Measurements from ENCODE around the gene MTAP. TPM values are rescaled to one million over a fixed set of nuclear protein-coding genes. Genes with fewer than 3 reads are reported as not detected.

Gene MTAP
- total and polyA plus RNA-seq, 2 experiments from 2014 or later, result 21.5 to 23.0 TPM

DNA sequence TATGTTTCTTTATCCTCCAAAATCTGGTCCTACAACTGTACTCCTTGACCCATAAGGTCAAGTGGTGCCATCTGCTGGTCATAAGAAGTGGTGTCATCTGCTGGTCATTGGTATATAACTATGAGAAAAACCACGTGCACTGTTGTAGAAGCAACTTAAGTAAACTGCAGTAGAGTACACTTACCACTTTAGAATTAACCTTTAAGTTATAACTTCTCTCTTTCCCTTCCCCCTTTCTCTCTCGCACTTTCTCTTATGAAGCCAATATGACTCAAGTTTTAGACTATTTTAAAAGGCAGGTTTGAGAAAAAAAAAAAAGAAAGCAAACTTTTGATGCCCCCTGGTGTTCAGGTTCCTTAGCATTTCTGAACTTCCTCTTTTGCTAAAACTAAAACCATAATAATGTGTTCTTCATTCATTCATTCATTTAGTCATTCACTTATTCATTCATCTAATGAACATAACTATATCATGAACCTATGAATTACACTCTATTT lies 12.8 kb upstream of the MTAP start:
- Histone ChIP-seq H3K4me3 (no peak overlapping the region), H3K27ac (no peak overlapping the region), H3K9me3 (ENCODE audit: low read depth) (no peaks in the 10 kb centered on the region), H3K4me1 (ENCODE audit: low read depth) (peaks cover 12% of the 10 kb centered on the region), H3K27me3 (peaks cover 79% of the 10 kb centered on the region), H3K36me3 (no peaks in the 10 kb centered on the region)
- peak; percentile 83 to 96 for DNase-seq (ENCODE audit: low read depth in 1 of 2, low spot score in 1 of 2)
- TF ChIP-seq, protein P1, sequence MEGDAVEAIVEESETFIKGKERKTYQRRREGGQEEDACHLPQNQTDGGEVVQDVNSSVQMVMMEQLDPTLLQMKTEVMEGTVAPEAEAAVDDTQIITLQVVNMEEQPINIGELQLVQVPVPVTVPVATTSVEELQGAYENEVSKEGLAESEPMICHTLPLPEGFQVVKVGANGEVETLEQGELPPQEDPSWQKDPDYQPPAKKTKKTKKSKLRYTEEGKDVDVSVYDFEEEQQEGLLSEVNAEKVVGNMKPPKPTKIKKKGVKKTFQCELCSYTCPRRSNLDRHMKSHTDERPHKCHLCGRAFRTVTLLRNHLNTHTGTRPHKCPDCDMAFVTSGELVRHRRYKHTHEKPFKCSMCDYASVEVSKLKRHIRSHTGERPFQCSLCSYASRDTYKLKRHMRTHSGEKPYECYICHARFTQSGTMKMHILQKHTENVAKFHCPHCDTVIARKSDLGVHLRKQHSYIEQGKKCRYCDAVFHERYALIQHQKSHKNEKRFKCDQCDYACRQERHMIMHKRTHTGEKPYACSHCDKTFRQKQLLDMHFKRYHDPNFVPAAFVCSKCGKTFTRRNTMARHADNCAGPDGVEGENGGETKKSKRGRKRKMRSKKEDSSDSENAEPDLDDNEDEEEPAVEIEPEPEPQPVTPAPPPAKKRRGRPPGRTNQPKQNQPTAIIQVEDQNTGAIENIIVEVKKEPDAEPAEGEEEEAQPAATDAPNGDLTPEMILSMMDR (IDR thresholded peaks at IDR 0.05; ENCODE audit: low read depth, low read length), result peak; percentile 66

DNA sequence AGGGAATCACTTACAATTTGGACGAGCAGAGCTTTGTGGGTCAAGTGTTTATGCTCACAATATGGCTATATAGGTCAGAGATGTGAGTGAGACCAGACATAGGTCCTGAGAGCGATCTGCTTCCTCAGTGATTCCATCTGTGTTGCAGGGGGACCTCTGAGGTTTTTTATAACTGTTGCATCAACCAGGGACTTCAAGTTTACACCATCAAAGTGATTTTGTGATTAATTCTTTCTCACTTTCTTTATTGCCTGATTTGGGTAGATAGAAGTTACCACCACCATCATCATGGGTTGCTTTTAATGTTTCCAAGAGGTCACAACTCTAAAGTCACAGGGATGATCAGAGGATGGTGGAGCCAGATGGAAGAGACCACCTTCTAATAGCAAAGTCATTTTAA lies 7.0 kb upstream of the MTAP start:
- Histone ChIP-seq H3K4me1 (ENCODE audit: low read depth) (no peaks in the 10 kb centered on the region), H3K36me3 (no peaks in the 10 kb centered on the region)

DNA sequence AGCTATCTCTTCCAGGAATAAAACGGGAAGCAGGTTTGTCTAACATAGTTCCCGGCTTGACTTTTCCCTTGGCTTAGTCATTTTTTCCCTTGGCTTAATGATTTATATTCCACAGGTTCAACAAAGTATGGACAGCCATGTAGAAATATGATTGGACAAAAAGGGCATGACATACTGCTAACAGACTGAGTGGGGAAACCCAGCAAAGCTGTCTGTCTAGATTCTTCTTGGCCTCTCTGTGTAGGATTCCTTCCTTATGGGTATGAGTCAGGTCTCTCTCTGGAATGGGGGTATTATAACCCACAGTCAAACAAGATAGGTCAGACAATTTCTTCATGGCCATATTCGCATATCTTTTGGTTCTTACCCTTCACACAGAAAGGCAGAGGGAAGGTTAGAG lies 5.7 kb upstream of the MTAP start:
- Histone ChIP-seq H3K27ac (no peak overlapping the region), H3K9me3 (ENCODE audit: low read depth) (no peaks in the 10 kb centered on the region), H3K27me3 (peaks cover 90% of the 10 kb centered on the region), H3K36me3 (no peaks in the 10 kb centered on the region), H3K4me1 (ENCODE audit: low read depth) (no peaks in the 10 kb centered on the region), H3K4me3 (no peak overlapping the region)
- DNase-seq (ENCODE audit: low read depth in 1 of 2, low spot score in 1 of 2), result peak in 1 of 2 donors; percentile 28
- TF ChIP-seq, protein P1 (IDR thresholded peaks at IDR 0.05; ENCODE audit: low read depth, low read length), result no peak

More for the DNA sequence above, 7.0 kb upstream of the MTAP start:
- peaks cover 97% of the 10 kb centered on the region for H3K27me3 ChIP-seq
- no peak overlapping the region for H3K4me3 ChIP-seq
- TF ChIP-seq, protein P1 (IDR thresholded peaks at IDR 0.05; ENCODE audit: low read depth, low read length), result no peak
- no peak for DNase-seq (ENCODE audit: low read depth in 1 of 2, low spot score in 1 of 2)
- no peaks in the 10 kb centered on the region for H3K9me3 ChIP-seq (ENCODE audit: low read depth)
- H3K27ac ChIP-seq, result no peak overlapping the region

DNA sequence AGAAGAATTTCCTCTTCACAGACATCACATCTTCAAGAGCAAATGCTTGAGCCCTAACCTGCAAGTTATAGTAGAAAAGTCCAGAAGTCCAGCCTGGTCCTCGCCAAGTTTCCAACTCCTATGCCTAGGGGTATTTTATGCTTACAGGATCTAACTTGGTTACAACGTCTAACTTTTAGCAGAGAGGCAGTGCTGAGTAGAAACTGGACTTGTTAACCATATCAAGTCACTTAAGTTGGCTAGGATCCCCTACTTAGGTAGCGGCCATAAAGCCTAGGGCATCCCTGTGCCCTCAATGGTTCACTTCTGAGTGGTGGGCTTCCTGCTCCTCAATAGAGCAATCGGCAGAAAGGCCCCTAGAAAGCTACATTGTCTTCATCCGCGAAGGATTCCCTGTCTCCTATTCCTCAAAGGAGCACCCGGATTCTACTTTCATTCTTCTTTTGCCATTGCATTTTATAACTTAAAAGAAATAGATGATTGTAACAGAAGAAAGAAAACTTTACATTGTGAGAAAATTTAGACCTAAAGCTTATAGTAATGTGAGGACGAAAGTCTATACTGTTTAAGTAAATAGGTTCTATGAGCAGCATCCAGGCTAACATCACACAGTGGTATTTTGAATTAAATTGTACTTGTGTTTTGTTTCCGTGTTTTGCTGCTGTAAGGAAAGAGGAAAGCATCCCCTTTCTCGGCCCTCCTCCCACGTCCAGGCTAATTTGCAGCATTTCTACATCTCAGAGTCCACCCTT lies 1.3 kb upstream of the MTAP start:
- Histone ChIP-seq H3K27ac (no peak overlapping the region), H3K9me3 (ENCODE audit: low read depth) (no peaks in the 10 kb centered on the region), H3K27me3 (peaks cover 49% of the 10 kb centered on the region), H3K36me3 (no peaks in the 10 kb centered on the region), H3K4me3 (peak overlapping the region; percentile 91), H3K4me1 (ENCODE audit: low read depth) (peaks cover 6% of the 10 kb centered on the region)
- TF ChIP-seq, protein P1 (IDR thresholded peaks at IDR 0.05; ENCODE audit: low read depth, low read length), result no peak
- no peak for DNase-seq (ENCODE audit: low read depth in 1 of 2, low spot score in 1 of 2)

DNA sequence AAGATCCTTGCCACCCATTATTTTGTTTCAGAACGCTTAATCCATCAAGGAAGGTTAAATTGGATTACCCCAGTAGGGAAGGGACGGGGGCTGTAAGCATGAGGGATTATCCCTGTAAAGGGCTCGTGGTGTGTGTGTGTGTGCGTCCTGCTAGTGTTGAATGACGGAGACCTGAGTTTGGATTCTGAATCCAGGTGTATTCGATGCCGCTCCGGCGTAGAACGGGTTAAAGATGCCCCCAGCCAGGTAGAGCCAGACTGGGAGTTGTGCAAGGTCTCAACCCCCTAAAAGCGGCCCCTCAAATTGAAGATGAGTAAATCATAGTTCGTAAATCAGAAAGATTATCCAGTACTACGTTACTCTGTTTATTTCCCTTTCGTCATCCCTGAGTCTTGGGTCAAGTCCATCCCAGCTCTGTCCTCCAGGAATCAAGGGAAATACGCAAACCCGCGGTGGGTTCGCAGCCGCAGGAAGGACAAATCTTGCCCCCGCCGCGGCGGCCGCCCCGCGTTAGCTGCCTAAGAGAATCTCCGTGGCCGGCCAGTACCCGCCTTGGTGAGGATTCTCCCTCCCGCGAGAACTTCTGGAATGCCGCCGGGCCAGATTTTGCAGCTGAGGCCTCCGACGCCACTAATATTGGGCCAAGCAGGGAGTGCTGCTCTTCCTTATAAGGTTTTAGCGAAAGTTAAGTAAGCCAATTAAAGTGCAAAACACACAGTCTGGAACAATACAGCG lies 586 bp upstream of the MTAP start:
- H3K9me3 ChIP-seq (ENCODE audit: low read depth), result no peaks in the 10 kb centered on the region
- peaks cover 41% of the 10 kb centered on the region for H3K27me3 ChIP-seq
- H3K36me3 ChIP-seq, result no peaks in the 10 kb centered on the region
- H3K4me1 ChIP-seq (ENCODE audit: low read depth), result peaks cover 6% of the 10 kb centered on the region
- peak overlapping the region; percentile 61 for H3K27ac ChIP-seq
- peak overlapping the region; percentile 91 for H3K4me3 ChIP-seq
- DNase-seq (ENCODE audit: low read depth in 1 of 2, low spot score in 1 of 2), result peak; percentile 83 to 90
- TF ChIP-seq, protein P1 (IDR thresholded peaks at IDR 0.05; ENCODE audit: low read depth, low read length), result no peak
